HG02970 (cell line): ENCODE measurements around the gene MCF2L2.
"Not testable (repeated sequence)": the region's sequence is repeated elsewhere in the genome, so short reads cannot be mapped to it uniquely, and the experiment has no call there.

Experiments
- ATAC-seq: cut with Tn5 transposase; IDR thresholded peaks from one replicate; pipeline ENCODE4 v1.9.1; 2021; ENCODE audit warnings: mild to moderate bottlenecking, moderate library complexity, moderate number of reproducible peaks; ENCODE audit not compliant: unreplicated experiment, low FRiP score

Gene MCF2L2

GRCh38 chr3:183371600-183371968, 56.8 kb downstream of the MCF2L2 start:
- ATAC-seq, result not testable (repeated sequence)

GRCh38 chr3:183370391-183370790, 58.0 kb downstream of the MCF2L2 start:
- no peak for ATAC-seq

GRCh38 chr3:183369627-183370026, 58.8 kb downstream of the MCF2L2 start:
- no peak for ATAC-seq

GRCh38 chr3:183369117-183369516, 59.3 kb downstream of the MCF2L2 start:
- no peak for ATAC-seq

- no peak for ATAC-seq
These were observed 67.3 kb downstream of the MCF2L2 start for GRCh38 chr3:183360971-183361624.

GRCh38 chr3:183359036-183359435, 69.4 kb downstream of the MCF2L2 start:
- no peak for ATAC-seq

GRCh38 chr3:183357564-183358079, 70.8 kb downstream of the MCF2L2 start:
- ATAC-seq, result no peak

GRCh38 chr3:183356920-183357319, 71.5 kb downstream of the MCF2L2 start:
- ATAC-seq, result no peak

- no peak for ATAC-seq
These were observed 73.5 kb downstream of the MCF2L2 start for GRCh38 chr3:183354874-183355273.

- ATAC-seq, result no peak
These were observed 74.0 kb downstream of the MCF2L2 start for GRCh38 chr3:183354325-183354831.

GRCh38 chr3:183353421-183353820, 75.0 kb downstream of the MCF2L2 start:
- ATAC-seq, result no peak

GRCh38 chr3:183350164-183350563, 78.3 kb downstream of the MCF2L2 start:
- no peak for ATAC-seq

GRCh38 chr3:183349421-183350157, 78.8 kb downstream of the MCF2L2 start:
- ATAC-seq, result no peak

GRCh38 chr3:183342824-183343223, 85.6 kb downstream of the MCF2L2 start:
- ATAC-seq, result no peak

- ATAC-seq, result no peak
These were observed 86.7 kb downstream of the MCF2L2 start for GRCh38 chr3:183341545-183342288.

GRCh38 chr3:183340222-183340621, 88.2 kb downstream of the MCF2L2 start:
- ATAC-seq, result no peak

GRCh38 chr3:183339461-183340086, 88.8 kb downstream of the MCF2L2 start:
- no peak for ATAC-seq

- ATAC-seq, result no peak
These were observed 89.9 kb downstream of the MCF2L2 start for GRCh38 chr3:183338520-183338919.

GRCh38 chr3:183332487-183332886, 95.9 kb downstream of the MCF2L2 start:
- ATAC-seq, result no peak

GRCh38 chr3:183331498-183331897, 96.9 kb downstream of the MCF2L2 start:
- ATAC-seq, result no peak

- no peak for ATAC-seq
These were observed 97.5 kb downstream of the MCF2L2 start for GRCh38 chr3:183330881-183331280.
